ENCODE data around the gene PLA2G12A. TPM values are rescaled to one million over a fixed set of nuclear protein-coding genes. Genes with fewer than 3 reads are reported as not detected.

Gene PLA2G12A
- total RNA-seq, 1 experiment from 2014 or later, result 37.9 TPM

GRCh38 chr4:109662771-109663170, 67.1 kb downstream of the PLA2G12A start:
- H3K36me3 ChIP-seq (ENCODE audit: control insufficient read depth in 1 of 2, insufficient read depth in 2 of 2, low read length in 2 of 2), result no peaks in the 10 kb centered on the region
- BruUV-seq (replicated peaks), result no TSS peak
- DNase-seq (ENCODE audit: low read depth, low spot score) (no peak), ATAC-seq (no peak)
- ChIA-PET RAD21 (ENCODE audit: low non-redundant PET in 1 of 2, low total read pairs in 2 of 2, uncharacterized antibody in 2 of 2, unreplicated experiment in 2 of 2) (no interaction called here), POLR2A (no interaction called here), CTCF (no interaction called here)
- no peak overlapping the region for H2AFZ ChIP-seq (ENCODE audit: low read depth, low read length, poor library complexity, severe bottlenecking)
- no peak overlapping the region for H3K4me2 ChIP-seq (ENCODE audit: low read length)
- no peaks in the 10 kb centered on the region for H3K9me3 ChIP-seq (ENCODE audit: control insufficient read depth in 1 of 2, insufficient read depth in 1 of 2, low read depth in 1 of 2, low read length in 2 of 2)
- H4K20me1 ChIP-seq (ENCODE audit: insufficient read depth), result no peaks in the 10 kb centered on the region
- no peaks in the 10 kb centered on the region for H3K9me2 ChIP-seq (ENCODE audit: insufficient read depth)
- no peak overlapping the region for H3K9ac ChIP-seq (ENCODE audit: low read length)
- H3K4me1 ChIP-seq (ENCODE audit: control insufficient read depth in 1 of 2, insufficient read depth in 2 of 2, low read length in 2 of 2), result no peaks in the 10 kb centered on the region
- no peak overlapping the region for H3K27ac ChIP-seq (ENCODE audit: low read depth, low read length)
- intact Hi-C loops (cut with micrococcal nuclease), result no loop called here
- no peaks in the 10 kb centered on the region for H3K79me2 ChIP-seq (ENCODE audit: insufficient read depth, low read length)
- no peak overlapping the region for H3K4me3 ChIP-seq (replicated peaks in 1 of 2; ENCODE audit: low read depth in 1 of 2, low read length in 2 of 2)
- TF ChIP-seq POLR2AphosphoS5 (IDR thresholded peaks at IDR 0.05; ENCODE audit: low read depth, low read length) (no peak), ZBTB33 (IDR thresholded peaks at IDR 0.05; ENCODE audit: extremely low read depth, insufficient replicate concordance, low read length) (no peak)
- no peaks in the 10 kb centered on the region for H3K27me3 ChIP-seq (ENCODE audit: insufficient read depth, low read length)

- CTCF ChIA-PET, result no interaction called here
- Histone ChIP-seq H3K4me3 (replicated peaks in 1 of 2; ENCODE audit: low read depth in 1 of 2, low read length in 2 of 2) (no peak overlapping the region), H3K79me2 (ENCODE audit: insufficient read depth, low read length) (no peaks in the 10 kb centered on the region), H3K9ac (ENCODE audit: low read length) (no peak overlapping the region), H3K4me1 (ENCODE audit: control insufficient read depth in 1 of 2, insufficient read depth in 2 of 2, low read length in 2 of 2) (no peaks in the 10 kb centered on the region), H3K4me2 (ENCODE audit: low read length) (no peak overlapping the region), H4K20me1 (ENCODE audit: insufficient read depth) (no peaks in the 10 kb centered on the region), H2AFZ (ENCODE audit: low read depth, low read length, poor library complexity, severe bottlenecking) (no peak overlapping the region), H3K9me2 (ENCODE audit: insufficient read depth) (no peaks in the 10 kb centered on the region), H3K27ac (ENCODE audit: low read depth, low read length) (no peak overlapping the region), H3K9me3 (ENCODE audit: control insufficient read depth in 1 of 2, insufficient read depth in 1 of 2, low read depth in 1 of 2, low read length in 2 of 2) (no peaks in the 10 kb centered on the region), H3K36me3 (ENCODE audit: control insufficient read depth in 1 of 2, insufficient read depth in 2 of 2, low read length in 2 of 2) (no peaks in the 10 kb centered on the region), H3K27me3 (ENCODE audit: insufficient read depth, low read length) (no peaks in the 10 kb centered on the region)
- RAD21 ChIA-PET (ENCODE audit: low non-redundant PET in 1 of 2, low total read pairs in 2 of 2, uncharacterized antibody in 2 of 2, unreplicated experiment in 2 of 2), result no interaction called here
- POLR2A ChIA-PET, result no interaction called here
- ATAC-seq (no peak), DNase-seq (ENCODE audit: low read depth, low spot score) (no peak)
- intact Hi-C loops (cut with micrococcal nuclease), result no loop called here
- no TSS peak for BruUV-seq (replicated peaks)
- TF ChIP-seq FOSL1 (IDR thresholded peaks at IDR 0.05; ENCODE audit: low read depth) (no peak), CEBPB (IDR thresholded peaks at IDR 0.05; ENCODE audit: low read depth) (no peak), EZH2 (IDR thresholded peaks at IDR 0.05) (no peak), TCF7L2 (IDR thresholded peaks at IDR 0.05; ENCODE audit: borderline replicate concordance, extremely low read depth, insufficient read depth, insufficient read length) (no peak), CBX3 (IDR thresholded peaks at IDR 0.05; ENCODE audit: low read depth) (no peak), SP1 (IDR thresholded peaks at IDR 0.05; ENCODE audit: low read depth) (no peak), JUND (IDR thresholded peaks at IDR 0.05) (no peak), EGR1 (IDR thresholded peaks at IDR 0.05; ENCODE audit: low read depth) (no peak), YY1 (IDR thresholded peaks at IDR 0.05; ENCODE audit: extremely low read depth, insufficient replicate concordance, low read depth, low read length) (no peak), ATF3 (IDR thresholded peaks at IDR 0.05) (no peak), ZBTB33 (IDR thresholded peaks at IDR 0.05; ENCODE audit: extremely low read depth, insufficient replicate concordance, low read length) (no peak), POLR2A (IDR thresholded peaks at IDR 0.05; ENCODE audit: borderline replicate concordance, extremely low read depth, insufficient read depth, insufficient read length) (no peak), ZNF274 (IDR thresholded peaks at IDR 0.05; ENCODE audit: low read depth, low read length) (no peak)
Measured at GRCh38 chr4:109662116-109662515, 67.8 kb downstream of the PLA2G12A start.

Data from HCT116 (cell line).